ENCODE results near the gene ENDOU. TPM values are rescaled to one million over a fixed set of nuclear protein-coding genes. Genes with fewer than 3 reads are reported as not detected.

The ENDOU gene
- total and polyA plus RNA-seq, 8 donors: 1.8 to 7.6 TPM; not detected in 6

DNA sequence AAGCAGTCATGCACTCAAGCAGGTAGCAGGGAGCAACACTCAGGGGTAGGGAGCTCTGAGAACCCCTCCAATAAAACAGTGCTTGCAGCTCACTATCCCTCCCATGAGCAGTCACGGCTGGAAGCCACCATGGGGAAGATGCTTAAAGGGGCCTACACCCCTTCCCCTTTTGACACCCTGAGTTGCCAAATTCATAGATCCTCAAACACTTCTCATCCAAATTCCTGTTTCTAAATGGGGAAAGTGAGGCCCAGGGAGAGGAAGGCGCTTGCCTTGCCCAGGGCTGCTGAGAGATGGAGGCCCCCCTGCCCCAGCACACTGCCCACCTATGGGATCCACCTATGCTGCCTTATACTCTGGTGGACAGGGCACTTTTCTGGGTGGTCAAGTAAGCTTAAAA lies 7.2 kb upstream of the ENDOU start:
- Histone ChIP-seq H3K9me3 (no peaks in the 10 kb centered on the region), H3K4me1 (peaks cover 33 to 50% (median 45%) of the 10 kb centered on the region in 4 donors), H3K27ac (no peak overlapping the region), H3K4me3 (no peak overlapping the region), H3K36me3 (no peaks in the 10 kb centered on the region), H3K27me3 (no peaks in the 10 kb centered on the region)
- no peak for DNase-seq
- 64 to 91% (median 87%) methylated on average over 1 to 2 of the region's 2 CpGs for WGBS, 5 donors
- intact Hi-C loops (cut with DNase I; ENCODE audit: low total_unique reads): no loop called here
- no peak for TF ChIP-seq CTCF (IDR thresholded peaks at IDR 0.05)
- TF ChIP-seq POLR2AphosphoS5 (IDR thresholded peaks at IDR 0.05): no peak
- no peak for TF ChIP-seq EP300 (IDR thresholded peaks at IDR 0.05)
- TF ChIP-seq POLR2A (IDR thresholded peaks at IDR 0.05): no peak

GRCh38 chr12:47731723-47732122 lies 6.4 kb upstream of the ENDOU start:
- Histone ChIP-seq H3K27ac (no peak overlapping the region), H3K27me3 (no peaks in the 10 kb centered on the region), H3K4me1 (peaks cover 28 to 43% (median 38%) of the 10 kb centered on the region in 4 donors), H3K36me3 (no peaks in the 10 kb centered on the region), H3K4me3 (no peak overlapping the region), H3K9me3 (no peaks in the 10 kb centered on the region)
- intact Hi-C loops (cut with DNase I; ENCODE audit: low total_unique reads): no loop called here
- DNase-seq: no peak
- no peak for TF ChIP-seq POLR2A (IDR thresholded peaks at IDR 0.05)
- no peak for TF ChIP-seq CTCF (IDR thresholded peaks at IDR 0.05)
- TF ChIP-seq POLR2AphosphoS5 (IDR thresholded peaks at IDR 0.05): no peak
- no peak for TF ChIP-seq EP300 (IDR thresholded peaks at IDR 0.05)
- WGBS, 5 donors: 50 to 74% (median 63%) methylated on average over 5 of the region's 5 CpGs

GRCh38 chr12:47730341-47730744 lies 5.1 kb upstream of the ENDOU start:
- peak overlapping the region in 2 of 5 donors; percentile 2 to 17 for H3K27ac ChIP-seq

DNA sequence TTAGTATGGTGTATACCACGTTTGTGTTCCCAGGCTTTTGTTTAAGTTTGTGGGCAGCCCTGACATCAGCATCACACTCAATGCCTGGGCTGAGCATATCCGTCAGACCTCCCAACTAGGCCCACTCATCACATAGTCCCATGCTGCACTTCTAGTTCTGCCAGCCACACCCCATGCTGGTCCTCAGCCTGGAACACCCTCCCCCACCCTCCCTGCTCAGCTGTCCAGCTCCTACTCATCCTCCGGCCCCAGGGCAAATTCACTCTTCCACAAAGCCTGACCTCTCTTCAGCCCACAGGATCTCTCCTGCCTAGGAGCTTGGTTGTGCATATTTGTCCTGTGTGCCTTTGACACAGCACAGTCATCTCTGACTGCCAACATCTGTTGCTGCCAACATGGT lies 3.9 kb upstream of the ENDOU start:
- intact Hi-C loops (cut with DNase I; ENCODE audit: low total_unique reads): no loop called here
- 48 to 69% (median 52%) methylated on average over 3 of the region's 3 CpGs for WGBS, 5 donors

More at GRCh38 chr12:47730341-47730744, 5.1 kb upstream of the ENDOU start:
- 25 to 56% (median 35%) methylated on average over 8 of the region's 8 CpGs for WGBS, 5 donors
- Histone ChIP-seq H3K27me3 (no peaks in the 10 kb centered on the region), H3K4me1 (peaks cover 14 to 29% (median 24%) of the 10 kb centered on the region in 4 donors), H3K36me3 (no peaks in the 10 kb centered on the region), H3K9me3 (no peaks in the 10 kb centered on the region), H3K4me3 (no peak overlapping the region)
- intact Hi-C loops (cut with DNase I; ENCODE audit: low total_unique reads): no loop called here
- TF ChIP-seq EP300 (IDR thresholded peaks at IDR 0.05) (no peak), CTCF (IDR thresholded peaks at IDR 0.05) (no peak), POLR2AphosphoS5 (IDR thresholded peaks at IDR 0.05) (no peak), POLR2A (IDR thresholded peaks at IDR 0.05) (no peak)
- DNase-seq: peak in 1 of 2 donors; percentile 61

More for the DNA sequence above, 3.9 kb upstream of the ENDOU start:
- no peak overlapping the region for H3K4me3 ChIP-seq
- no peak for DNase-seq
- H3K9me3 ChIP-seq: no peaks in the 10 kb centered on the region
- peaks cover 9 to 21% (median 14%) of the 10 kb centered on the region in 4 donors for H3K4me1 ChIP-seq
- no peaks in the 10 kb centered on the region for H3K27me3 ChIP-seq
- TF ChIP-seq POLR2AphosphoS5 (IDR thresholded peaks at IDR 0.05): no peak
- TF ChIP-seq EP300 (IDR thresholded peaks at IDR 0.05): no peak
- no peak for TF ChIP-seq CTCF (IDR thresholded peaks at IDR 0.05)
- H3K36me3 ChIP-seq: no peaks in the 10 kb centered on the region
- H3K27ac ChIP-seq: no peak overlapping the region

All from stomach (tissue), 9 donors.